CD4-positive, alpha-beta T cell treated with Interleukin-1 beta for 1 hour (primary cell): ENCODE results near the gene SLC16A9.
"Not testable (repeated sequence)": the region's sequence is repeated elsewhere in the genome, so short reads cannot be mapped to it uniquely, and the experiment has no call there.

Source experiments
- DNase-seq, 2 donors: peaks; one replicate each; pipeline ENCODE4 v3.0.0-alpha.2; 2020 to 2022

Gene SLC16A9

GRCh38 chr10:59674215-59674836 lies 35.3 kb downstream of the SLC16A9 start:
- no peak for DNase-seq

GRCh38 chr10:59672150-59672875 lies 37.3 kb downstream of the SLC16A9 start:
- DNase-seq = no peak

DNA sequence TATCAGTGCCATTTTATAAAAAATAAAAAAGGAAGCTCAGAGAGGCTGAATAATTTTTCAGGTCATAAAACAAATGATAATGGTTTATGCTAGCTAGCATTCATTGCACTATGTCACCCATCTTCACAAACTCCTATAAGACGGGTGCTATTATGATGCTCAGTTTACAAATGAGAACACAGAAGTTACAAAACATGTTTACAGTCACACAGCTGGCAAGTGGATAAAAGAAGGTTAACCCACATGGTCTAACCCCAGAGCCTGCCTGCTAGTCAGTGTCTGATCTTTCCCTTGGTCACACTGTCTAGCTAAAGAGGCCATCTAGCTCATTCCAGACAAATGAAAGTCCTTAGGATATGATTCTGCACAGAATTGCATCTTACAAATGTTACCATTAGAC lies 39.4 kb downstream of the SLC16A9 start:
- no peak for DNase-seq

- DNase-seq = no peak
Observed at GRCh38 chr10:59668096-59668495, 41.6 kb downstream of the SLC16A9 start.

- DNase-seq = no peak
Observed at GRCh38 chr10:59666310-59666709, 43.3 kb downstream of the SLC16A9 start.

DNA sequence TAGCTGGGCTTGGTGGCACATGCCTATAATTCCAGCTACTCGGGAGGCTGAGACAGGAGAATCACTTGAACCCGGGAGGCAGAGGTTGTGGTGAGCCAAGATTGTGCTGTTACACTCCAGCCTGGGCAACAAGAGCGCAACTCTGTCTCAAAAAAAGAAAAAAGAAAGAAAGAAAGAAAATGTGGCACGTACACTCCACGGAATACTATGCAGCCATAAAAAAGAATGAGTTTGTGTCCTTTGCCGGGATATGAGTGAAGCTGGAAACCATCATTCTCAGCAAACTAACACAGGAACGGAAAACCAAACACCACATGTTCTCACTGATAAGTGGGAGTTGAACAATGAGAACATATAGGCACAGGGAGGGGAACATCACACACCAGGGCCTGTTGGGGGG lies 46.4 kb downstream of the SLC16A9 start:
- DNase-seq = not testable (repeated sequence)

DNA sequence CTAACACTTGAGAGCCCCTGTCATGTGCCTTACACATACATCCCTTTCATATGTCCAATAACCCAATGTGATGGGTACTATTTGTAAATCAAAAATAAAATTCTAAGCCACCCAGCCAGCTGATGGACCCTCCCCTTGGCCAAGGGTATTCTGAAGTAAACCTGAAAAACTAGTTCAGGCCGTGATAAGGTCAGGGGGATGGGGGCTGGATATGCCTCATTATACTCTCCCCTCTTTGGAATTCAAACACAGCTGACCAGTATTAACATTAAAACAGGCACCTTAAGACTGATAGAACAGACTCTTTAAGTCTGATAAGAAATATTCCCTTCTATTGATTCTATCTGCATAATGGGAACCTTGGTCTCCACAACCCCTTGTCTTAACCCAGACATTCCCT lies 51.9 kb downstream of the SLC16A9 start:
- no peak for DNase-seq

DNA sequence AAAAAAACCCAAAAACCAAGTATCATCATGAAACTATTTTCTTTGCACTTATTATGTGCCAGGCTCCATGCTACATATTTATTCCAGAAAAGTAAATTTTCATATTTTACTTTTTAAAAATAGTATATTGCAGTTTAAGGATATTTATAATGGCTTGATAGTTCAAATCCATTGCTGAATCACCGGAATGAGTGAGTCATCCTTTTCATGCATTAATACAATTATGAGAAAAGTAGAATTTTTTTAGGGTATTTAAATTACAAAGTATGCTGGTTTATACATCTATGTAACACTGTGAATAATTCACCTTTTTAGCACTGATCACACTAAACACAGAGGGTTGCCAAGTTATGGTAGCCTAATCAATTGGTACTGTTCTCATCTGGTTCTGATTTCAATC lies 54.3 kb downstream of the SLC16A9 start:
- DNase-seq = no peak

GRCh38 chr10:59654007-59654406 lies 55.6 kb downstream of the SLC16A9 start:
- no peak for DNase-seq

DNA sequence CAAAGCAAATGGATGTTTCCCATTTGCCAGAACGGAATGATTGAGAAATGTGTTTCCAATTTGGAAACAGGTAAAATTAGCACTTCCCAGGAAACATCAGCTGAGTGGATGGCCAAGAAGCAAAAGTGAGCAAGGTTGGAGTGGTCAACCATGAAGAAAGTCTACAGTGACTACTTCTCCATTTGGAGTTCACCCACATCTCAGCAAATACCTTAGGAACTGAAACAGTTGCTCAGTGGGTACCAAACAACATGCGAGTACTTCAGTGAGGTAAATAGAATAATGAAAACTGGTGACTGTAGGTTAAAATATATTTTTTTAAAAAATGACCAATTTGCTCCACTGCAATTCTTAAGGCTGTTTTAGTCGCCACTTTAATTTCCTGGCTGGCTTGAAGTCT lies 57.7 kb downstream of the SLC16A9 start:
- DNase-seq = no peak

- DNase-seq = no peak
Observed at GRCh38 chr10:59649606-59650346, 59.9 kb downstream of the SLC16A9 start.

DNA sequence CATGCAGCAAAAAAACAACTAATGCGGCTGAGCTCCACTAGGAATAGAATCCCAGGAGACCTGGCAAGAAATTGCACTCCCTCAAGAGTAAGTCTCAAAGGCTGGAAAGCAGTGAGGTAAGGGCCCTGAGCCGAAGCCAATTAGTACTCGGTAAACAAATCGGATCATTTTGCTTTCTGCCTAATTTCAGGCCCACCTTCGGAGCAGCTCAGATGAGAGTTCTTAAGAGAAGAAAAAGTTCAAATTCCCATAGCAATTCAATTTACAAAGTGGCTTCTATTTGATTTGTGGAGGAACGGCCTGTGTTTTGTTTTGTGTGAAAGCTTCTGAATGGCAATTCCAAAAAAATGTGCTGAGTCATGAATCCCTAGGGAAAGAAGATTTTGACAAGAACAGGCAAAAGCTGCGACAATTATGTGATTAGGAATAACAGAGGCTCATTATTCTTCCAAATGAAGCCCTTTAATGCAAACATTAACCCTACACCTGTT lies 60.9 kb downstream of the SLC16A9 start:
- DNase-seq = no peak

DNA sequence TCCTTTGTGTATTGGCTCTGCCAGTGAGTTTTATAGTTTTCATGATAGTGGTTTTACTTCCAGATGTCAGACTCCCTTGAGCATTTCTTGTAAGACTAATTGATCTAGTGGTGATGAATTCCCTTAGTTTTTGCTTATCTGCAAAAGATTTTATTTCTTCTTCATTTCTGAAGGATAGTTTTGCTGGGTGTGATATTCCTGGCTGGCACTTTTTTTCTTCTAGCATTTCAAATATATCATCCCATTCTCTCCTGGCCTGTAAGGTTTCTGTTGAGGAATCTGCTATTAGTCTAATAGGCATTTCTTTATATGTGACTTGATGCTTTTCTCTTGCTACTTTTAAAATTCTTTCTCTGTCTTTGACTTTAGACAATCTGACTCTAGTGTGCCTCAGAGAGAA lies 64.8 kb downstream of the SLC16A9 start:
- DNase-seq = no peak

- not testable (repeated sequence) for DNase-seq
Observed at GRCh38 chr10:59641688-59642087, 68.0 kb downstream of the SLC16A9 start.

DNA sequence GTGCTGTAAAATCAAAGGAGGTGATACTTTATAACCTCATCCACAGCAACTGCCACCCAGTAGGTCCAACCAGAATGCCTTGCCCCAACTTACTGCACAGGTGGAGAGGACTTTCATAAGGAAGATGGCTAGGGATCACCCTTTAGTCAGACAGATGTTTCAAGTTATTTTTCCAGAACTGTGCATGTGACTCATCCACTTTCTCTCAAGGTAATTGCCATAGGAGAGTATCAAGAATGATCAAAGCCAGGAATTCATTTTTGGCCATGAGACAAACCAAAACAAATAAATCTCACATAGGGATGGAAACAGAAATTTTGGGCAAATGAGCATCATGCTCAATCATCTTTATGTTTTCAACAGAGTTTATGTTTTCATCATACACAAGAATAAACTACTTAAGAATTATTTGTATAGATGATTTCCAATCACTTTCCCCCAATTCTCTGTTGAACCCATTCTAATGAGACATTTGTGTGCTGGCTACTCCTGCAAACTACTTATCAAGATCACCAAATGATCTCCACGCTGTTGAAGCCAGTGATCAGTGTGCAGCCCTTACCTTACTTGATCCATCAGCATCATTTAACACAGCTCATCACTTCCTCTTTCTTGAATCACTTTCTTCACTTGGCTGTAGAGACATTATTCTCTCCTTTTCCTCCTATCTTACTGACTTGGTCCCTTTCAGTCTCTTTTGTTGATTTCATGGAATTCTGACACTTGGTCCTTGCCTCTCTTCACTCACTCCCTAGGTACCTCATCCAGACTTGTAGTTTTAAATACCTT lies 74.0 kb downstream of the SLC16A9 start:
- no peak for DNase-seq

DNA sequence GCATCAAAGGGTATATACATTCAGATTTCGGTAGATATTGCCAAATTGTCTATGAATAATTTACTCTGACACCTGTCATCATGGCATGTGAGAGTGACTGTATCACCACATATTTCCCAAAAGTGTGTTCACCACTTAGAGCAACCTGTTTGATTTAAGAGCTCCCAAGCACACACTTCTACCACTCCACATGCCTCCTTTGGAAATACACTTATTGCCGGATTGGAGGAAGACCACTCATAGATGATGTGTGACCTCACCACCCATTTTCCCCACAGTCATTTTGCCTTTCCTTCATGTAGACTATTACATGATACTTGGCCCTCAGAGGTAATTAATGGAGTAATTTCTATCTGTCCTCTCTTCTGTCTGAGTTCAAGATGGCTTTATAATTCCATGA lies 75.5 kb downstream of the SLC16A9 start:
- DNase-seq = no peak

GRCh38 chr10:59633063-59633462 lies 76.6 kb downstream of the SLC16A9 start:
- no peak for DNase-seq

- DNase-seq = no peak
Observed at GRCh38 chr10:59631882-59632807, 77.5 kb downstream of the SLC16A9 start.

GRCh38 chr10:59631237-59631636 lies 78.4 kb downstream of the SLC16A9 start:
- no peak for DNase-seq

DNA sequence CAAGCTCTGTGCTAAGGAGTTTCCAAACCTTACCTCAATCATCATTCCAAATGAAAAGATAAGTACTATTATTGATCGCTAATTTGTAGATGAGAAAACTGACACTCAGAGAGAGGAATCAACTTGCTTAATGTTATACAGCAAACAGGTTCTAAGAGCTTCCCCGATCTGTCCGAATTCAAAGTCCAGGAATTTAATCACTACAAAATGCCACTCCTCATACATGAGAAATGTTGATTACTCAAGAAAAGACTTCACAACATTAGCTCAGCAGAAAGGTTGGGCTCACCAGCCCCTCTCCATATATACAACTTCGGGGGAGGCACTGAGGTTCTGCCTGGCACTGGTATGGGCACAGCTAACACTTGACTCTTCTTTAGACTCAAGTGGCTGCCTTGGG lies 80.7 kb downstream of the SLC16A9 start:
- DNase-seq = no peak

GRCh38 chr10:59628456-59628855 lies 81.2 kb downstream of the SLC16A9 start:
- no peak for DNase-seq
